Left ventricle myocardium inferior (tissue), 1 donor: ENCODE results near the gene PDCD6IP. TPM values are rescaled to one million over a fixed set of nuclear protein-coding genes. Genes with fewer than 3 reads are reported as not detected.
"Not testable (repeated sequence)": the region's sequence is repeated elsewhere in the genome, so short reads cannot be mapped to it uniquely, and the experiment has no call there.

ENCODE experiments used
- DNase-seq: peaks from one replicate; pipeline ENCODE4 v3.0.0-alpha.2; 2020
- H3K27ac ChIP-seq: fragments of 200-600 bp; replicated peaks from 2 replicates; pipeline ENCODE4 v1.8.0; 2021
- H3K27me3 ChIP-seq: fragments of 200-600 bp; 2 replicates; pipeline ENCODE4 v1.8.0; 2021; ENCODE audit warnings: low read depth
- H3K36me3 ChIP-seq: fragments of 200-600 bp; 2 replicates; pipeline ENCODE4 v1.8.0; 2021
- H3K4me1 ChIP-seq: fragments of 200-600 bp; 2 replicates; pipeline ENCODE4 v1.8.0; 2021
- H3K4me3 ChIP-seq: fragments of 200-600 bp; 2 replicates; pipeline ENCODE4 v1.8.0; 2021; ENCODE audit warnings: mild to moderate bottlenecking, moderate library complexity
- H3K9me3 ChIP-seq: fragments of 200-600 bp; replicated peaks from 2 replicates; pipeline ENCODE4 v1.8.0; 2021
- CTCF ChIP-seq: fragments of 200-600 bp; IDR thresholded peaks from 2 replicates; pipeline ENCODE4 v1.8.0; 2021; ENCODE audit warnings: antibody characterized with exemption, mild to moderate bottlenecking, borderline replicate concordance
- intact Hi-C: fragments of 100-400 bp; cut with micrococcal nuclease; formaldehyde crosslinking; loops from one replicate; pipeline ENCODE4 v1.11.0; 2022
- total RNA-seq: library from RNA; stranded (reverse); fragmentation: NEBNext Ultra II Directional; extraction: Animal tissue kit (Norgen Biotek cat#: 25700); gene quantifications from one replicate; pipeline ENCODE4 v1.2.1, GENCODE V29; 2021
- donor health status: DM: no; HTN: yes; CAD: no; lungs with severe emphysema.

Gene PDCD6IP
- total RNA-seq, 1 donor from 2014 or later, result 129 TPM

GRCh38 chr3:33779751-33780150, 18.7 kb upstream of the PDCD6IP start:
- no peak overlapping the region for H3K4me3 ChIP-seq
- H3K36me3 ChIP-seq, result no peaks in the 10 kb centered on the region
- no peaks in the 10 kb centered on the region for H3K9me3 ChIP-seq
- H3K27me3 ChIP-seq, result no peaks in the 10 kb centered on the region
- DNase-seq, result no peak
- no peak for TF ChIP-seq CTCF
- no peak overlapping the region for H3K27ac ChIP-seq
- intact Hi-C loops, result no loop called here
- no peaks in the 10 kb centered on the region for H3K4me1 ChIP-seq

DNA sequence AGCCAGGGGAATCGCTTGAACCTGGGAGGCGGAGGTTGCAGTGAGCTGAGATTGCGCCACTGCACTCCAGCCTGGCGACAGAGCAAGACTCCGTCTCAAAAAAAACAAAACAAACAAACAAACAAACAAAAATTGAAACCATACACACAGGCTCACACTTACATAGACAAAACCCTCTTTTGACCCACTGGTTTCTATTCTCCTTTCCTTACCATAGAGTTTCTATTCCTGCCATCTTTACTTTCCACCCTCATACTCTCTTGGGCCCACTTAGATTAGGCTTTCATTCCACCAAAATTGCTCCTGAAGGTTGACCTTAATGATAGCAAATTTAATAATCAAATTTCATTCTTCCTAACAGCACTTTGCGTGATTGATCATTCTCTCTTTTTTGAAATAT, 17.0 kb upstream of the PDCD6IP start:
- H3K4me1 ChIP-seq, H3K36me3 ChIP-seq, H3K9me3 ChIP-seq, DNase-seq, H3K27me3 ChIP-seq, intact Hi-C loops, H3K27ac ChIP-seq, H3K4me3 ChIP-seq: not testable (repeated sequence)

GRCh38 chr3:33786565-33787327, 11.7 kb upstream of the PDCD6IP start:
- peaks cover 5% of the 10 kb centered on the region for H3K4me1 ChIP-seq
- intact Hi-C loops, result loop anchor here (5.0 kb wide), 1 partner anchor 149 kb away; no protein-coding TSS in a partner anchor
- H3K27ac ChIP-seq, result no peak overlapping the region
- no peaks in the 10 kb centered on the region for H3K9me3 ChIP-seq
- H3K27me3 ChIP-seq, result no peaks in the 10 kb centered on the region
- peak overlapping the region; percentile 56 for H3K4me3 ChIP-seq
- H3K36me3 ChIP-seq, result no peaks in the 10 kb centered on the region
- DNase-seq, result no peak
- no peak for TF ChIP-seq CTCF

DNA sequence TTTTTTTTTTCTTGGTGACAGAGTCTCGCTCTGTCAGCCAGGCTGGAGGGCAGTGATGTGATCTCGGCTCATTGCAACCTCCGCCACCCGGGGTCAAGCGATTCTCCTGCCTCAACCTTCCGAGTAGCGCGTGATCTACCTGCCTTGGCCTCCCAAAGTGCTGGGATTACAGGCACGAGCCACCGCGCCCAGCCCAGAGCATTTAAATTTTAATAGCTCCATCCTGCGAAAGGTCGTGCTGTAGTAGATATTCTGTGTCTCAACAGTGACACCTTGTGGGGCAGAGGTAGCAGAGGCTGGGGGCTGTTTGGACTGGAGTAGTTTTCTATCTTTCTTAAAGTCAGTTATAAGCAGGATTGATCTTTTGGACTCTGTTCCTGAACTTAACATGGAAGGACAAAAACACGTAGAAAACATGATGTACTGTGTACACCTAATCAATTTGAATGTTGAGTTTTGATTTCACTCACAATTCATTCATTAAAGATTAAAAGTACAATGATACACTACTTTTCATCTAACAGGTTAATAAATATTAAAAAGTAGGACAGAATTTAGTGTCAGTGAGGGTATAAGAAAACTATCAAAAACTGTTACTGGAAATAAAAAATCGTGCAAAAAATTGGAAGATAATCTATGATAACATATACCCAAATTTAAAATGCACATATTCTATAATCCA, 11.0 kb upstream of the PDCD6IP start:
- Histone ChIP-seq H3K27ac (no peak overlapping the region), H3K4me3 (peak overlapping the region; percentile 56), H3K27me3 (no peaks in the 10 kb centered on the region), H3K9me3 (no peaks in the 10 kb centered on the region), H3K36me3 (no peaks in the 10 kb centered on the region), H3K4me1 (peaks cover 5% of the 10 kb centered on the region)
- peak; percentile 88 for TF ChIP-seq CTCF
- intact Hi-C loops, result loop anchor here (5.0 kb wide), 1 partner anchor 150 kb away; no protein-coding TSS in a partner anchor
- DNase-seq, result peak; percentile 26

GRCh38 chr3:33789183-33789954, 9.1 kb upstream of the PDCD6IP start:
- no peak overlapping the region for H3K4me3 ChIP-seq
- DNase-seq, result no peak
- intact Hi-C loops, result loop anchor here (5.0 kb wide), 1 partner anchor 152 kb away; no protein-coding TSS in a partner anchor
- H3K9me3 ChIP-seq, result no peaks in the 10 kb centered on the region
- no peak overlapping the region for H3K27ac ChIP-seq
- no peaks in the 10 kb centered on the region for H3K36me3 ChIP-seq
- H3K4me1 ChIP-seq, result peaks cover 5% of the 10 kb centered on the region
- no peaks in the 10 kb centered on the region for H3K27me3 ChIP-seq
- no peak for TF ChIP-seq CTCF
